Prostate gland (tissue), 2 donors: ENCODE data around the gene AOPEP. TPM values are rescaled to one million over a fixed set of nuclear protein-coding genes. Genes with fewer than 3 reads are reported as not detected.
A peak's percentile ranks its signal among the peaks of the same experiment; 100 is the strongest.

Experiments
- DNase-seq: peaks from one replicate; pipeline ENCODE4 v3.0.0-alpha.2; 2019; ENCODE audit warnings: low spot score
- H3K27ac ChIP-seq, 2 donors: fragments of 200-600 bp; sonication (generic); 2 replicates each; pipeline ENCODE4 v1.5.1; 2017 to 2019
- H3K27me3 ChIP-seq: fragments of 200-600 bp; sonication (generic); replicated peaks from 2 replicates; pipeline ENCODE4 v1.5.1; 2019; ENCODE audit not compliant: insufficient read depth
- H3K36me3 ChIP-seq, 2 donors: fragments of 200-600 bp; sonication (generic); 1 replicate in 1 of 2; 2 replicates in 1 of 2; pipeline versions ENCODE4 v1.5.1 to v1.8.1; 2017 to 2019
- H3K4me1 ChIP-seq: fragments of 200-600 bp; sonication (generic); replicated peaks from 2 replicates; pipeline ENCODE4 v1.5.1; 2019
- H3K4me3 ChIP-seq, 2 donors: fragments of 200-600 bp; sonication (generic); 2 replicates each; pipeline ENCODE4 v1.5.1; 2017 to 2019
- H3K9me3 ChIP-seq: fragments of 200-600 bp; sonication (generic); 2 replicates; pipeline ENCODE4 v1.5.1; 2017
- POLR2A ChIP-seq: fragments of 450-650 bp; IDR thresholded peaks from one replicate; pipeline ENCODE4 v1.6.1; 2016; ENCODE audit warnings: antibody characterized with exemption, mild to moderate bottlenecking
- POLR2AphosphoS5 ChIP-seq: sonication (generic); formaldehyde crosslinking; IDR thresholded peaks from one replicate; pipeline ENCODE4 v1.6.1; 2017; ENCODE audit warnings: antibody characterized with exemption
- WGBS: methylation state at CpG from one replicate; pipeline ENCODE4 v1.1.5; 2018; 5-methylcytosine and 5-hydroxymethylcytosine counted together
- intact Hi-C: fragments of 100-400 bp; cut with DNase I; formaldehyde crosslinking; loops from one replicate; pipeline ENCODE4 v1.14.2; 2022
- total RNA-seq, 2 donors: library from RNA; depleted of rRNA; stranded (reverse); fragments of >200 nt; gene quantifications; one replicate each; pipeline ENCODE4 v1.1.0, GENCODE V29; 2016
- TF ChIP-seq, protein P1 (sequence below), 4 experiments: fragments of 200-600 bp in 2 of 4; fragments of 450-650 bp in 2 of 4; sonication (generic) in 2 of 4; IDR thresholded peaks; 1 replicate in 3 of 4; 2 replicates in 1 of 4; pipeline ENCODE4 v1.5.1; 2016 to 2019; ENCODE audit warnings: antibody characterized with exemption in 4 of 4, mild to moderate bottlenecking in 2 of 4, moderate library complexity in 2 of 4

AOPEP gene
- total RNA-seq, 2 donors from 2014 or later = 107 to 188 TPM

DNA sequence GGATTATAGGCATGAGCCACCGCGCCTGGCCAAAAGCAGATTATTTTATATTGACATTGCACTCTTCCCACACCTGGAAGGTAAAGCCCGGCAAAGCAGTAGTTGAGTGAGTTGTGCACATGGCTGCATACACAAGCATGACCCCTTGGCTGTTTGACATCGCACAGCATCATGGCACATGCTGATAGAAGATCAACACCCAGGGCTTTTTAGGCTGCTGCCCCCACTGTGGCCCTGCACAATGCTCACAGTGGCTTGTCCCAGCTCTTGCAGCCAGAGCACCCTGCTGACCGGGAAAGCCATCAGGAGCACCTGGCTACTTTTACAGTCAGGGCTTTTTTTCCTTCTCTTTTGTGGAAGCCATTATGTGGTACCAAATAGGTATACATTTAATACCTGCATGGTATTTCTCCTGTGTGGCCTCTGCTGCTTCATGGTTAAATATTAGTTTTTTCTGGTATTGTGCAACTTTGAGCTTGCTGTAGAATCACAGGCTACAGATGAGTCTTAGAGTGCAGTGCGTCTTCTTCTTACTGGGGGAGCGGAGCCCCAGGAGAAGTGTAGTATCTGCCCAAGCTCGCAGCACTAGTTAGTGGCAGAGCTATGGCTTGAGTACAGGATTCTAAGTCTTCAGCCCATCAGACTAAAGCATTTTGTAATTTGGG lies 264.5 kb downstream of the AOPEP start:
- no peak overlapping the region for H3K27ac ChIP-seq
- H3K9me3 ChIP-seq = no peaks in the 10 kb centered on the region
- no peak overlapping the region for H3K4me3 ChIP-seq
- no peaks in the 10 kb centered on the region for H3K4me1 ChIP-seq
- no peaks in the 10 kb centered on the region for H3K27me3 ChIP-seq
- WGBS = 93% methylated on average over 8 of the region's 8 CpGs
- TF ChIP-seq POLR2A (no peak), POLR2AphosphoS5 (no peak)
- TF ChIP-seq, protein P1, sequence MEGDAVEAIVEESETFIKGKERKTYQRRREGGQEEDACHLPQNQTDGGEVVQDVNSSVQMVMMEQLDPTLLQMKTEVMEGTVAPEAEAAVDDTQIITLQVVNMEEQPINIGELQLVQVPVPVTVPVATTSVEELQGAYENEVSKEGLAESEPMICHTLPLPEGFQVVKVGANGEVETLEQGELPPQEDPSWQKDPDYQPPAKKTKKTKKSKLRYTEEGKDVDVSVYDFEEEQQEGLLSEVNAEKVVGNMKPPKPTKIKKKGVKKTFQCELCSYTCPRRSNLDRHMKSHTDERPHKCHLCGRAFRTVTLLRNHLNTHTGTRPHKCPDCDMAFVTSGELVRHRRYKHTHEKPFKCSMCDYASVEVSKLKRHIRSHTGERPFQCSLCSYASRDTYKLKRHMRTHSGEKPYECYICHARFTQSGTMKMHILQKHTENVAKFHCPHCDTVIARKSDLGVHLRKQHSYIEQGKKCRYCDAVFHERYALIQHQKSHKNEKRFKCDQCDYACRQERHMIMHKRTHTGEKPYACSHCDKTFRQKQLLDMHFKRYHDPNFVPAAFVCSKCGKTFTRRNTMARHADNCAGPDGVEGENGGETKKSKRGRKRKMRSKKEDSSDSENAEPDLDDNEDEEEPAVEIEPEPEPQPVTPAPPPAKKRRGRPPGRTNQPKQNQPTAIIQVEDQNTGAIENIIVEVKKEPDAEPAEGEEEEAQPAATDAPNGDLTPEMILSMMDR (IDR thresholded peaks at IDR 0.05) = no peak
- H3K36me3 ChIP-seq = no peaks in the 10 kb centered on the region
- intact Hi-C loops = no loop called here
- DNase-seq = no peak

DNA sequence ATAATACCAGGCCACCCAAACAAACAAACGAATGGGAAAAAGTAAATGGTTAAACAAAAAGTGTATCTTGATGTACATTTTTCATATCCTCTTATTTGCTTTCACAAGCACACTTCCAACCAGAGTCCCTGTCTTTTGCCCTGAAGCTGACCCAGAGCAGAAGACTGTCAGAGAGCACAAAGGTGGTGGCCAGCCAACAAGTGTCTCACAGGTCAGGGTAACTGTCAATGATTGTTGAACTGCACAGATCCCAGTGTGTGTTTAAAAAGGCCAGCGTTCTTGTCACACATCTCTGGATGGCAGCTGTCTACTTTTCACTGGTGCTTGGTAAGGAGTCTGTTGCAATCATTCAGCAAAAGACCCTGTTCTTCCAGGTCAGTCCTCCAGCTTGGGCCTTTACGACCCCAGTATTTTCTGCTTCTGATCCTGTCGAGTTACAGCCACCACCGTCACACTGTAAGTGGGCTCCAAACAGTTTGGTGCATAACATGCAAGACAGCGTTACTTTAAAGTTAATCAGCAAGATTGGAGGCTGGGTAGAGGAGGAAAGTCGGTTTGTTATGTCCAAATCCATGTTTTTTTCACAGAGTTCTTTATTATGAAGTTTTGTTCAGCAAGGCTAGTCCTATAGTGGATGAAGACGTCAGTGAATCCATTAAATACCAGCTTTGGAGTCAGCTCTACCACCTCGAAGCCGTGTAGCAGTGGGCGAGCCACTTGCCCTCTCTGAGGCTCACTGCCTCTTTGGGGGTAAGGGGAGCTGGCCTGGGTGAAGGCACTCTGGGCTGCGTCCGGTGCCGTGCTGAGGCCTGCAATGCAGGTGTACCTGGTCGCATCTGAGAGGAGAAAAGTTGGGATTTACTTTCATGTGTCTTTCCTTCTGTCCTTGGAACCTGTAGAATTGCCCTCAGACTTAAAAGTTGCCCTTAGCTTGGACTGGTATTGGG lies 265.7 kb downstream of the AOPEP start:
- no peak overlapping the region for H3K4me3 ChIP-seq
- 91% methylated on average over 15 of the region's 15 CpGs for WGBS
- no peaks in the 10 kb centered on the region for H3K4me1 ChIP-seq
- intact Hi-C loops = no loop called here
- no peaks in the 10 kb centered on the region for H3K9me3 ChIP-seq
- no peaks in the 10 kb centered on the region for H3K27me3 ChIP-seq
- TF ChIP-seq, protein P1 (IDR thresholded peaks at IDR 0.05) = no peak
- TF ChIP-seq POLR2A = no peak
- no peak for TF ChIP-seq POLR2AphosphoS5
- DNase-seq = no peak
- H3K36me3 ChIP-seq = no peaks in the 10 kb centered on the region
- H3K27ac ChIP-seq = peak overlapping the region in 1 of 2 donors; percentile 42

DNA sequence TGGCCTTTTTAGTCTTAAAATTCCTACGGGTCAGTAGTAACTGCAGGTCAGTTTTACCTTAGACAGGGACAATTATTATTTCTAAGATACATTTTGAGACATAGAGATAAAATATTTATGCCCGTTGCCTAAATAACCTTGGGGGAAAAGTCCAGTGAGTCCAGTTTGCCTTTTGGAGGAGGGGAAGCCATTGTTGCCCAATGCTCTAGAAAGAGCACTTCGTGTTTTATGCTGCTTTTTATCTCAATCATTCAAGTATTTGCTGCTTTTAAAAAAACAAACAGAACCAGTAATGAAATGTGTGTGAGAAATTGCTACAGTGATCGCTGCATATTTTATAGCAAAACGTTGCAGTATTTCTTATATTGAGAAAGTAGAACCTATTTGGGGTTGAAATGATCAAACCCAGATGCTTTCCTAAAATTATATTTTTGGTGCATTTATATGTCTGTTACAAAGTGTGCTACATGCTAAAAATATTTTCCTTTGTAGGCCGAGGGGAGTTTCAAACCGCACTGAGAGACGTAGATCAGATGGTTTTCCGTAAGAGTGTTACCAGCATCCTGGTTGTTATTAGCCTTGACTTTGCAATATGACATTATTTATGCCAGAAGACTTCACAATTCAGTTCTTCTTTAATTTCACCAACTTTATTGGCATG lies 266.8 kb downstream of the AOPEP start:
- H3K27me3 ChIP-seq = no peaks in the 10 kb centered on the region
- intact Hi-C loops = no loop called here
- no peak for DNase-seq
- 68% methylated on average over 9 of the region's 9 CpGs for WGBS
- H3K36me3 ChIP-seq = no peaks in the 10 kb centered on the region
- TF ChIP-seq, protein P1 (IDR thresholded peaks at IDR 0.05) = no peak
- TF ChIP-seq POLR2A = no peak
- no peak for TF ChIP-seq POLR2AphosphoS5
- H3K4me1 ChIP-seq = no peaks in the 10 kb centered on the region
- H3K9me3 ChIP-seq = no peaks in the 10 kb centered on the region
- H3K27ac ChIP-seq = peak overlapping the region; percentile 75 to 94
- no peak overlapping the region for H3K4me3 ChIP-seq

DNA sequence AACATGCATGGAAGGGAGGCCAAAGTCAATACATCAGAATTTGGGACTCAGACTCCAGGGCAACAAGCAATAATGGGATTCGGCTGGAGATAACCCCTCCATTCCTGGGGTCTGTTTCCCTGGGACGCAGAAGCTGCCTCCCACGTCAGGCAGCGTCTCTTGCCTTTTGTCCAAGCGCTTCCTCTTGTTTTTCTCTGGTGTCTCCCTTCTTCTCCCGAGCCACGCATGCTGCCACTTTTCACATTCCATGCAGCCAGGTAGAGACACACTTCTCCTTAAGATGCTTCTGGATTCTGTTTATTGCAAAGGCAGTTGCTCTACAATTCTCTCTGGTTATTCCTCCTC lies 267.3 kb downstream of the AOPEP start:
- Histone ChIP-seq H3K36me3 (no peaks in the 10 kb centered on the region), H3K9me3 (no peaks in the 10 kb centered on the region), H3K27ac (peak overlapping the region; percentile 75 to 94), H3K4me3 (no peak overlapping the region), H3K4me1 (no peaks in the 10 kb centered on the region), H3K27me3 (no peaks in the 10 kb centered on the region)
- TF ChIP-seq POLR2A (no peak), POLR2AphosphoS5 (no peak)
- TF ChIP-seq, protein P1 (IDR thresholded peaks at IDR 0.05) = no peak
- intact Hi-C loops = loop anchor here (2.0 kb wide), 1 partner anchor 71 kb away; no protein-coding TSS in a partner anchor
- DNase-seq = no peak
- 74% methylated on average over 7 of the region's 7 CpGs for WGBS
